Upper lobe of right lung (tissue), 1 donor: ENCODE results near the gene GRIA4. TPM values are rescaled to one million over a fixed set of nuclear protein-coding genes. Genes with fewer than 3 reads are reported as not detected.

ENCODE experiments used
- ATAC-seq: fragments of 200-7000 bp; cut with Tn5 transposase; one replicate; pipeline ENCODE4 v1.9.1; 2020; ENCODE audit warnings: mild to moderate bottlenecking, moderate library complexity
- DNase-seq: peaks from one replicate; pipeline ENCODE4 v3.0.0-alpha.2; 2020
- H3K27ac ChIP-seq: fragments of 200-600 bp; one replicate; pipeline ENCODE4 v1.8.0; 2022
- H3K27me3 ChIP-seq: fragments of 200-600 bp; one replicate; pipeline ENCODE4 v1.8.0; 2022; ENCODE audit warnings: mild to moderate bottlenecking
- H3K36me3 ChIP-seq: fragments of 200-600 bp; one replicate; pipeline ENCODE4 v1.8.0; 2022
- H3K4me1 ChIP-seq: fragments of 200-600 bp; one replicate; pipeline ENCODE4 v1.8.0; 2022
- H3K4me3 ChIP-seq: fragments of 200-600 bp; one replicate; pipeline ENCODE4 v1.8.0; 2022; ENCODE audit warnings: mild to moderate bottlenecking
- H3K9me3 ChIP-seq: fragments of 200-600 bp; one replicate; pipeline ENCODE4 v1.8.0; 2022
- intact Hi-C: fragments of 100-400 bp; cut with DNase I; formaldehyde crosslinking; loops from one replicate; pipeline ENCODE4 v1.11.0; 2022
- total RNA-seq: library from RNA; stranded (reverse); fragmentation: NEBNext Ultra II Directional; extraction: Animal tissue kit (Norgen Biotek cat#: 25700); gene quantifications from one replicate; pipeline ENCODE4 v1.2.1, GENCODE V29; 2021
- TF ChIP-seq, protein P1 (sequence below): fragments of 200-600 bp; IDR thresholded peaks from one replicate; pipeline ENCODE4 v1.8.0; 2022; ENCODE audit warnings: antibody characterized with exemption
- donor health status: DM: no; HTN: yes; CAD: no; lungs with severe emphysema.

GRIA4 gene
- total RNA-seq, 1 donor from 2014 or later = not detected

DNA sequence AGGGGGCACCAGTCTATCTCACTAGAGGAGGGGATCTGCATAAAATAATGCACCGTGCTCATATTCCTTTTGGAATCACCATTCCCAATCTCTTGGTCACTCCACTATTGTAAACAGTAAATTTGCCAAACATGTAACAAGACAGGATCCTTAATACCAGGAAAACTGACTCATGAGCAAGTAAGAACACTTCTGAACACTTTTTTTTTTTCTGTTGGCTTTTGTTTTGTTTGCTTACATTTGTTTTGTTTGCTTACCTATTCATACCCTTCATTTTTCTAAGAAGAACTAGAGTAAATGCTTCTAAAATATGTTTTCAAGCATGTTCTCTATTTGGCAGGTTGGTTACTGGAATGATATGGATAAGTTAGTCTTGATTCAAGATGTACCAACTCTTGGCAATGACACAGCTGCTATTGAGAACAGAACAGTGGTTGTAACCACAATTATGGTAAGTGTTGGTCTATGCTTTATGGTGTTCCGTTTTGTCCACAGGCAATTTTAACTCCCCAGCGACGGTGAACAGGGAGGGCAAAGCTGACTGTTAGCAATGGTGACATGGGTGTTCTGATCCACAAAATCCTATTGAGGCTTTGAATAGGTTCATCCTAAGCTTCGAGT, 300.3 kb downstream of the GRIA4 start:
- DNase-seq = no peak
- peak; percentile 81 for ATAC-seq

DNA sequence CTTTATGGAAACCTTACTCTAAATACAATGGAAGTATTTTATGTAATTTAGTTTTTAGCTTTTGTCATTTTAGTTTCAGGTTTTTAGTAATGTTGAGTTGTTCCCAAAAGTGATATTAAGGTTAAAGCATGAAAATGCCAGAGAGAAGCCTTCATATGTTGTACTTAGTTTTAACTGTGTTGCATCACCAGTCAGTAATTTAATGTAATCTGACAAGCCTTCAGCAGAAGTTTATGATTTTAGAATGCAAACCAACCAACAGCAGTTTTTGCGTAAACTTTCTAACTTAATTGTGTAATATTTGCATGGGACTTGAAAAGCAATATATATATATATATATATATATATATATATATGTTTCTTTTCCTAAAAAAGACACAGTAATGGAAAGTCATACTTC, 301.6 kb downstream of the GRIA4 start:
- H3K36me3 ChIP-seq = no peaks in the 10 kb centered on the region
- no peak overlapping the region for H3K4me3 ChIP-seq
- H3K27me3 ChIP-seq = no peaks in the 10 kb centered on the region
- intact Hi-C loops = no loop called here
- no peak for ATAC-seq
- no peak overlapping the region for H3K27ac ChIP-seq
- H3K9me3 ChIP-seq = no peaks in the 10 kb centered on the region
- TF ChIP-seq, protein P1, sequence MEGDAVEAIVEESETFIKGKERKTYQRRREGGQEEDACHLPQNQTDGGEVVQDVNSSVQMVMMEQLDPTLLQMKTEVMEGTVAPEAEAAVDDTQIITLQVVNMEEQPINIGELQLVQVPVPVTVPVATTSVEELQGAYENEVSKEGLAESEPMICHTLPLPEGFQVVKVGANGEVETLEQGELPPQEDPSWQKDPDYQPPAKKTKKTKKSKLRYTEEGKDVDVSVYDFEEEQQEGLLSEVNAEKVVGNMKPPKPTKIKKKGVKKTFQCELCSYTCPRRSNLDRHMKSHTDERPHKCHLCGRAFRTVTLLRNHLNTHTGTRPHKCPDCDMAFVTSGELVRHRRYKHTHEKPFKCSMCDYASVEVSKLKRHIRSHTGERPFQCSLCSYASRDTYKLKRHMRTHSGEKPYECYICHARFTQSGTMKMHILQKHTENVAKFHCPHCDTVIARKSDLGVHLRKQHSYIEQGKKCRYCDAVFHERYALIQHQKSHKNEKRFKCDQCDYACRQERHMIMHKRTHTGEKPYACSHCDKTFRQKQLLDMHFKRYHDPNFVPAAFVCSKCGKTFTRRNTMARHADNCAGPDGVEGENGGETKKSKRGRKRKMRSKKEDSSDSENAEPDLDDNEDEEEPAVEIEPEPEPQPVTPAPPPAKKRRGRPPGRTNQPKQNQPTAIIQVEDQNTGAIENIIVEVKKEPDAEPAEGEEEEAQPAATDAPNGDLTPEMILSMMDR = no peak
- no peaks in the 10 kb centered on the region for H3K4me1 ChIP-seq
- no peak for DNase-seq

More for the DNA sequence above, 300.3 kb downstream of the GRIA4 start:
- H3K36me3 ChIP-seq = no peaks in the 10 kb centered on the region
- no peaks in the 10 kb centered on the region for H3K4me1 ChIP-seq
- no peaks in the 10 kb centered on the region for H3K9me3 ChIP-seq
- TF ChIP-seq, protein P1 = no peak
- no peak overlapping the region for H3K27ac ChIP-seq
- no peak overlapping the region for H3K4me3 ChIP-seq
- intact Hi-C loops = no loop called here
- H3K27me3 ChIP-seq = no peaks in the 10 kb centered on the region

DNA sequence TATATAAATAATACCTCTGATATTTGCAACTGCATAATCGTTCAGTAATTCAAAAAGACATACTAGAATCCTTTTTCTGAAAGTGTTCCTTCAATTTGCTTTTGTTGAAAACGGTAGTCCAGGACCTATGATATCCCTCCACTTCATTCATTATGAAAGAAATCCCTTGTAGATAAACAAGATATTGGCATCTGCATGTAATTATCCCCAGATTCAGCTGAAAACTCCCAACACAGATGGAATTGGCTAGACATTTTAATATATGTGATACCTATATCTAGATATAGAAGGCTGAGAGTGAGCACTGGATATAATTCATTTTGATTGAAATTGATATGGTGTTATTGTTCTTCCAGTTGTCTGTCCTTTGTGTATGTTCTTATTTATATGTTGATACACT, 302.8 kb downstream of the GRIA4 start:
- Histone ChIP-seq H3K27me3 (no peaks in the 10 kb centered on the region), H3K4me1 (no peaks in the 10 kb centered on the region), H3K27ac (no peak overlapping the region), H3K36me3 (no peaks in the 10 kb centered on the region), H3K4me3 (no peak overlapping the region), H3K9me3 (no peaks in the 10 kb centered on the region)
- intact Hi-C loops = no loop called here
- DNase-seq = no peak
- TF ChIP-seq, protein P1 = no peak
- no peak for ATAC-seq

DNA sequence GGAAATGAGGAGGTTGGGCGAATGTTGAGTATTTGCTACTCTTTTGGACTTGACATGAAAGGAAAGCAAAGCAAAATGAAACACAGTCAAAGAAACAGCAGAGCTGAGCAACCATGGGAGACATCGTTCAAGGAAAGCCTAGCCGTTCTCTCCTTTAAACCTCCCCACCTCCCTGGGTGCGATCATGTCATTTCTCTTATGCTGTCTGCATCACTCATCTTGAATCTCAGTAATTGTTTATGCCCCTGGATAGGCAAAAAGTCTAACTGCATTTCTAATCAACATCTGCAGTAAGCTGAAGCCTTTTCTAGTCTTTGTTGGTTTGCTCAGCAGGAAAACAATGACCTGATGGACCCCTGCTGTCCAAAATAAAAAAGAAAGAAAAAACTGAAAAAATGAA, 305.1 kb downstream of the GRIA4 start:
- no peak for ATAC-seq

DNA sequence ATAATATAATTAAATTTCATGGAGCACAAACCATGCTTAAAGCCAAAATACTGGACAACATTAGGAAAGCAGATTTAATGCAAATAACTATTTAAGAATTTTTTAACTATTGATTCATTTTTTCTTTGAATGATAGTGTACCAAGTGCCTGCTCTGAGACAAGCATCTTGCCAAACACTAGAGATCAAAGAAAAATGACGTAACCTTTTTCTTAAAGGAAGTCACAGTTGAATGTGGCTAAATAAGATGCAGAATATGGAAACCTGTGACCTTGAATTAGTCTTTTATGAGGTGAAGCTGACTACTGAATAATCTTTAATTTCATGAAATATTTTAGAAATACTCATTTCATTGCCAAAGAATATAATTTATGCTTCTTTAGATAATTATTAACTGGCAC, 308.2 kb downstream of the GRIA4 start:
- H3K36me3 ChIP-seq = no peaks in the 10 kb centered on the region
- no peaks in the 10 kb centered on the region for H3K9me3 ChIP-seq
- TF ChIP-seq, protein P1 = no peak
- no peak overlapping the region for H3K4me3 ChIP-seq
- no peak for ATAC-seq
- no peak overlapping the region for H3K27ac ChIP-seq
- intact Hi-C loops = no loop called here
- H3K4me1 ChIP-seq = no peaks in the 10 kb centered on the region
- no peak for DNase-seq
- no peaks in the 10 kb centered on the region for H3K27me3 ChIP-seq

More for the DNA sequence above, 305.1 kb downstream of the GRIA4 start:
- no peaks in the 10 kb centered on the region for H3K9me3 ChIP-seq
- H3K4me1 ChIP-seq = no peaks in the 10 kb centered on the region
- TF ChIP-seq, protein P1 = no peak
- H3K4me3 ChIP-seq = no peak overlapping the region
- H3K27ac ChIP-seq = no peak overlapping the region
- H3K36me3 ChIP-seq = no peaks in the 10 kb centered on the region
- intact Hi-C loops = no loop called here
- no peaks in the 10 kb centered on the region for H3K27me3 ChIP-seq
- no peak for DNase-seq

DNA sequence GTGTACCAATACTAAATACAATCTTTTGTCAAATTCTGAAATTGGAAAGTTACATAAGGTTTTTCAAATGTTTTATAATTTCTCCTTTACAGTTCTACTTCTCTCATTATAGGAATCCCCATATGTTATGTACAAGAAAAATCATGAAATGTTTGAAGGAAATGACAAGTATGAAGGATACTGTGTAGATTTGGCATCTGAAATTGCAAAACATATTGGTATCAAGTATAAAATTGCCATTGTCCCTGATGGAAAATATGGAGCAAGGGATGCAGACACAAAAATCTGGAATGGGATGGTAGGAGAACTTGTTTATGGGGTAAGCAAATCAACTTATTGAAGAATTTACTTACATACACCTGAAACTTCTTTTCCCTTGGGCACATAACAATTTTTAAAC, 308.7 kb downstream of the GRIA4 start:
- no peaks in the 10 kb centered on the region for H3K36me3 ChIP-seq
- no peaks in the 10 kb centered on the region for H3K9me3 ChIP-seq
- TF ChIP-seq, protein P1 = no peak
- intact Hi-C loops = no loop called here
- no peak for DNase-seq
- no peaks in the 10 kb centered on the region for H3K4me1 ChIP-seq
- H3K27me3 ChIP-seq = no peaks in the 10 kb centered on the region
- no peak for ATAC-seq
- H3K4me3 ChIP-seq = no peak overlapping the region
- no peak overlapping the region for H3K27ac ChIP-seq
